HG02759 (cell line): ENCODE measurements around the gene THRA.
A peak's percentile ranks its signal among the peaks of the same experiment; 100 is the strongest.
"Not testable (repeated sequence)": the region's sequence is repeated elsewhere in the genome, so short reads cannot be mapped to it uniquely, and the experiment has no call there.

ENCODE experiments used
- ATAC-seq: cut with Tn5 transposase; IDR thresholded peaks from one replicate; pipeline ENCODE4 v1.9.1; 2021; ENCODE audit warnings: mild to moderate bottlenecking, moderate library complexity; ENCODE audit not compliant: unreplicated experiment

THRA gene

GRCh38 chr17:40135817-40136216, 73.1 kb downstream of the THRA start:
- ATAC-seq = no peak

- peak; percentile 10 for ATAC-seq
Observed at GRCh38 chr17:40139566-40140058, 76.8 kb downstream of the THRA start.

- not testable (repeated sequence) for ATAC-seq
Observed at GRCh38 chr17:40143166-40143565, 80.4 kb downstream of the THRA start.
